K562 (cell line): ENCODE results near the gene COG3. TPM values are rescaled to one million over a fixed set of nuclear protein-coding genes. Genes with fewer than 3 reads are reported as not detected.

Source experiments
- BACH1 ChIP-seq: fragments of 200-800 bp; sonication (Bioruptor generic); IDR thresholded peaks from 2 replicates; pipeline ENCODE4 v1.6.1; 2016; ENCODE audit warnings: missing genetic modification characterization, missing compliant biosample characterization
- DDX20 ChIP-seq: fragments of 450-650 bp; IDR thresholded peaks from 2 replicates; pipeline ENCODE4 v1.6.1; 2016; ENCODE audit warnings: missing genetic modification characterization, low read depth, mild to moderate bottlenecking, missing compliant biosample characterization, moderate library complexity
- RERE ChIP-seq: sonication (generic); formaldehyde crosslinking; IDR thresholded peaks from 2 replicates; pipeline ENCODE4 v1.8.0; 2023; ENCODE audit warnings: missing genetic modification reagents, mild to moderate bottlenecking, borderline replicate concordance
- polyA plus RNA-seq, 8 experiments: library from polyadenylated mRNA; depleted of rRNA in 4 of 8; stranded (reverse) in 5 of 8; unstranded in 3 of 8; fragments of >200 nt; fragmentation: Nextera tagmentation in 2 of 8; fragmentation: Illumina TruSeq in 1 of 8; extraction: Ambion mirVana in 2 of 8; extraction: Trizol in 1 of 8; gene quantifications; 2 replicates each; pipeline versions ENCODE4 v1.2.1 to v1.2.3, GENCODE V29; 2011 to 2014; ENCODE audit warnings: inconsistent platforms in 1 of 8, missing spikeins in 1 of 8
- total RNA-seq, 7 experiments: library from RNA; depleted of rRNA in 6 of 7; stranded (reverse); fragments of >200 nt in 6 of 7; fragmentation: Illumina TruSeq in 2 of 7; extraction: Trizol in 2 of 7; gene quantifications; 2 replicates each; pipeline versions ENCODE4 v1.2.1 to v1.2.3, GENCODE V29; 2011 to 2021; ENCODE audit warnings: low replicate concordance in 1 of 7

The COG3 gene
- total and polyA plus RNA-seq, 9 of the 15 experiments (the other 6 are each of a cell fraction or from before 2014, with no cell fraction given), result 3.9 to 22.9 (median 14.5) TPM

DNA sequence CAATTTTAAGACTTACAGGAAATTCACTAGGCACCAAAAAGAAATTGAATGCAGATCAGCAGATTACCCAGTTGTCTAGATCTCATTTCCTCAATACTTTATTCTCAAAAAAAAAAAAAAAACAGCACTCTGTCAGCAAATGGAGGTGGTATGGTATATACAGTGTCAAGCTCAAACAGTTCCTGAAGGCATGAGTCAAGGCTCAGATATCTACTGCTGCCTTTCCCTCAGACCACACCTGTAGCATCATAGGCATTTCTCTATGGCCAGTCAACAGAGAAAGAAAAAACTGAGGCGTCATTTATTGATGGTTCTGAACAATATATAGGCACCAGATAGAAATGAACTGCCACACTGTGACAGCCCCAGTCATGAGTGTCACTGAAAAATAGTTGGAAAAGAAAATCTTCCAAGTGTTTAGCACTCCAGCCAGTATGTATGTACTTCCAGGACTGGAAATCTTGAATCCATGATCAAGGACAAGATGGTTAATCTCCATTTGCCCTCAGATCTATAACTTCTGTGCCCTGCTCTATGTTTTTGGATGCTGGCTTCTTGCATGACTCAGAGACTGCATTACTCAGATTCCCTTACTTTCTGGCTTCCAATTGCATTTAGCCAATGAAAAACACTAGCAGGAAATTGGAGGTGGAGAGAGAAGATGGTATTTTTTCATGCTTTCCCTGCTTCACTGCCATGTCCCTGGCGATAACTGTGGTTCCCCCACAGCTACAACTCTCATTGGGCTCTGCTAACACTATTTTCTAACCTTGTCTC lies 8.4 kb upstream of the COG3 start (continued):
- TF ChIP-seq RERE (CRISPR knock-in tag) (no peak), BACH1 (tag) (no peak), DDX20 (tag) (no peak)
